ENCODE measurements around the gene INTS15. TPM values are rescaled to one million over a fixed set of nuclear protein-coding genes. Genes with fewer than 3 reads are reported as not detected.

Gene INTS15
- total and polyA plus RNA-seq, 10 of the 15 experiments (the other 5 are each of a cell fraction or from before 2014, with no cell fraction given), result 0.89 to 28.2 (median 16.8) TPM

DNA sequence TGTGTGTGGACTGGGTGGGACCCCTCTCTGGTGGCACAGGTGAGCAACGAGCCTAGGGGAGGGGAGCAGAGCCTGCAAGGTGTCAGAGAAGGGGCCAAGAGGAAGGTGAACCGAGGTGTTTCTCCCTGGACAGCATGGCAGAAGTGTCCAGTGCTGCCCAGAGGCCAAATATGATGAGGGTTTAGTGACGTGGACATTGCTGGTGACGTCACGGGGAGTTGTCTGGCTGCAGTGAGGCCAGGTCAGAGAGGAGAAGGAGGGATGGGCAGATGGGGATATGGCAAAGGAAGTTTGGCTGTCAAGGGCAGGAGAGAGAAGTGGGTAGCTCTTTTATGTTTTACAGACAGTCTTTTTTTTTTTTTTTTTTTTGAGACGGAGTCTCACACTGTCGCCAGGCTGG, 23.0 kb downstream of the INTS15 start:
- no peak for DNase-seq (ENCODE audit: low read depth, low spot score)
- no peak for ATAC-seq
- 63% methylated on average over 6 of the region's 7 CpGs for WGBS (ENCODE audit: insufficient coverage, insufficient replicate concordance, low lambda C conversion rate, missing lambda C conversion rate)

More for the DNA sequence above, 23.0 kb downstream of the INTS15 start:
- H3K4me3 ChIP-seq, result no peak overlapping the region
- H4K20me1 ChIP-seq (ENCODE audit: control insufficient read depth, insufficient read depth), result no peaks in the 10 kb centered on the region
- FAIRE-seq, result no peak
- CTCF ChIA-PET, result interaction anchor here (0.6 to 1.2 kb wide), 2 partner anchors 22 to 85 kb away, joined by 4 to 5 read pairs; partner anchors contain the start of gene INTS15
- H3K36me3 ChIP-seq (ENCODE audit: control insufficient read depth in 2 of 2, insufficient read depth in 2 of 2, low read length in 1 of 2), result no peaks in the 10 kb centered on the region; a peak in 2 of 4 replicates
- H3K4me1 ChIP-seq (ENCODE audit: control insufficient read depth, insufficient read depth, low read length), result no peaks in the 10 kb centered on the region; the same call in 1 of the 2 replicates
- H3K9me3 ChIP-seq (replicated peaks; ENCODE audit: control insufficient read depth, insufficient read depth, low read length), result no peaks in the 10 kb centered on the region
- RAD21 ChIA-PET (ENCODE audit: unreplicated experiment), result no interaction called here
- H3K27ac ChIP-seq (ENCODE audit: control insufficient read depth, insufficient read depth), result no peak overlapping the region
- no TSS peak for BruUV-seq (replicated peaks)
- TF ChIP-seq MEF2B (IDR thresholded peaks at IDR 0.05; ENCODE audit: partially characterized antibody, poor library complexity, severe bottlenecking) (no peak), TCF3 (IDR thresholded peaks at IDR 0.05; ENCODE audit: borderline replicate concordance, insufficient read depth, low read depth, low read length) (no peak), ZNF384 (IDR thresholded peaks at IDR 0.05; ENCODE audit: borderline replicate concordance, low read depth, low read length) (no peak), ZBED1 (IDR thresholded peaks at IDR 0.05; ENCODE audit: borderline replicate concordance) (no peak), HDAC2 (IDR thresholded peaks at IDR 0.05) (no peak), SRF (IDR thresholded peaks at IDR 0.05; ENCODE audit: low read depth in 2 of 2, low read length in 2 of 2) (no peak), NR2C1 (IDR thresholded peaks at IDR 0.05) (no peak), CBX5 (IDR thresholded peaks at IDR 0.05; ENCODE audit: low read depth) (no peak), EGR1 (IDR thresholded peaks at IDR 0.05; ENCODE audit: borderline replicate concordance in 1 of 2, low read depth in 2 of 2, low read length in 2 of 2) (no peak), RBBP5 (conservative IDR thresholded peaks at IDR 0.05) (no peak), ZNF274 (IDR thresholded peaks at IDR 0.05; ENCODE audit: insufficient read depth, insufficient read length) (no peak), DPF2 (IDR thresholded peaks at IDR 0.05) (no peak), NRF1 (conservative IDR thresholded peaks at IDR 0.05; ENCODE audit: low read depth, low read length) (no peak), RB1 (IDR thresholded peaks at IDR 0.05; ENCODE audit: borderline replicate concordance) (no peak)
- TF ChIP-seq, protein P1, sequence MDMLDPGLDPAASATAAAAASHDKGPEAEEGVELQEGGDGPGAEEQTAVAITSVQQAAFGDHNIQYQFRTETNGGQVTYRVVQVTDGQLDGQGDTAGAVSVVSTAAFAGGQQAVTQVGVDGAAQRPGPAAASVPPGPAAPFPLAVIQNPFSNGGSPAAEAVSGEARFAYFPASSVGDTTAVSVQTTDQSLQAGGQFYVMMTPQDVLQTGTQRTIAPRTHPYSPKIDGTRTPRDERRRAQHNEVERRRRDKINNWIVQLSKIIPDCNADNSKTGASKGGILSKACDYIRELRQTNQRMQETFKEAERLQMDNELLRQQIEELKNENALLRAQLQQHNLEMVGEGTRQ (IDR thresholded peaks at IDR 0.05; ENCODE audit: borderline replicate concordance, low read depth, low read length), result no peak
- TF ChIP-seq, protein P2, sequence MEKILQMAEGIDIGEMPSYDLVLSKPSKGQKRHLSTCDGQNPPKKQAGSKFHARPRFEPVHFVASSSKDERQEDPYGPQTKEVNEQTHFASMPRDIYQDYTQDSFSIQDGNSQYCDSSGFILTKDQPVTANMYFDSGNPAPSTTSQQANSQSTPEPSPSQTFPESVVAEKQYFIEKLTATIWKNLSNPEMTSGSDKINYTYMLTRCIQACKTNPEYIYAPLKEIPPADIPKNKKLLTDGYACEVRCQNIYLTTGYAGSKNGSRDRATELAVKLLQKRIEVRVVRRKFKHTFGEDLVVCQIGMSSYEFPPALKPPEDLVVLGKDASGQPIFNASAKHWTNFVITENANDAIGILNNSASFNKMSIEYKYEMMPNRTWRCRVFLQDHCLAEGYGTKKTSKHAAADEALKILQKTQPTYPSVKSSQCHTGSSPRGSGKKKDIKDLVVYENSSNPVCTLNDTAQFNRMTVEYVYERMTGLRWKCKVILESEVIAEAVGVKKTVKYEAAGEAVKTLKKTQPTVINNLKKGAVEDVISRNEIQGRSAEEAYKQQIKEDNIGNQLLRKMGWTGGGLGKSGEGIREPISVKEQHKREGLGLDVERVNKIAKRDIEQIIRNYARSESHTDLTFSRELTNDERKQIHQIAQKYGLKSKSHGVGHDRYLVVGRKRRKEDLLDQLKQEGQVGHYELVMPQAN (conservative IDR thresholded peaks at IDR 0.05), result no peak
- TF ChIP-seq, protein P3, sequence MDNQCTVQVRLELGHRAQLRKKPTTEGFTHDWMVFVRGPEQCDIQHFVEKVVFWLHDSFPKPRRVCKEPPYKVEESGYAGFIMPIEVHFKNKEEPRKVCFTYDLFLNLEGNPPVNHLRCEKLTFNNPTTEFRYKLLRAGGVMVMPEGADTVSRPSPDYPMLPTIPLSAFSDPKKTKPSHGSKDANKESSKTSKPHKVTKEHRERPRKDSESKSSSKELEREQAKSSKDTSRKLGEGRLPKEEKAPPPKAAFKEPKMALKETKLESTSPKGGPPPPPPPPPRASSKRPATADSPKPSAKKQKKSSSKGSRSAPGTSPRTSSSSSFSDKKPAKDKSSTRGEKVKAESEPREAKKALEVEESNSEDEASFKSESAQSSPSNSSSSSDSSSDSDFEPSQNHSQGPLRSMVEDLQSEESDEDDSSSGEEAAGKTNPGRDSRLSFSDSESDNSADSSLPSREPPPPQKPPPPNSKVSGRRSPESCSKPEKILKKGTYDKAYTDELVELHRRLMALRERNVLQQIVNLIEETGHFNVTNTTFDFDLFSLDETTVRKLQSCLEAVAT (IDR thresholded peaks at IDR 0.05), result no peak
- TF ChIP-seq, protein P4, sequence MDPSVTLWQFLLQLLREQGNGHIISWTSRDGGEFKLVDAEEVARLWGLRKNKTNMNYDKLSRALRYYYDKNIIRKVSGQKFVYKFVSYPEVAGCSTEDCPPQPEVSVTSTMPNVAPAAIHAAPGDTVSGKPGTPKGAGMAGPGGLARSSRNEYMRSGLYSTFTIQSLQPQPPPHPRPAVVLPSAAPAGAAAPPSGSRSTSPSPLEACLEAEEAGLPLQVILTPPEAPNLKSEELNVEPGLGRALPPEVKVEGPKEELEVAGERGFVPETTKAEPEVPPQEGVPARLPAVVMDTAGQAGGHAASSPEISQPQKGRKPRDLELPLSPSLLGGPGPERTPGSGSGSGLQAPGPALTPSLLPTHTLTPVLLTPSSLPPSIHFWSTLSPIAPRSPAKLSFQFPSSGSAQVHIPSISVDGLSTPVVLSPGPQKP (IDR thresholded peaks at IDR 0.05; ENCODE audit: low read depth, low read length), result no peak
- H2AFZ ChIP-seq (ENCODE audit: control insufficient read depth, low read depth, low read length), result no peak overlapping the region
- no peaks in the 10 kb centered on the region for H3K79me2 ChIP-seq (ENCODE audit: control insufficient read depth, insufficient read depth, low read length)
- no peak overlapping the region for H3K9ac ChIP-seq (ENCODE audit: control insufficient read depth, insufficient read depth, low read length)
- intact Hi-C loops (cut with micrococcal nuclease; ENCODE audit: unreplicated experiment), result no loop called here
- in situ Hi-C loops (cut with MboI), result no loop called here
- POLR2A ChIA-PET, result interaction anchor here (0.6 to 0.7 kb wide), 2 partner anchors 12 to 20 kb away, joined by 4 to 5 read pairs; no protein-coding TSS in a partner anchor
- SMC1A ChIA-PET (ENCODE audit: uncharacterized antibody, unreplicated experiment), result no interaction called here
- no peak overlapping the region for H3K4me2 ChIP-seq (ENCODE audit: control insufficient read depth, insufficient read depth)
- peaks cover 0 to 10% of the 10 kb centered on the region in 2 experiments; a peak in 3 of 4 replicates for H3K27me3 ChIP-seq (replicated peaks in 1 of 2; ENCODE audit: control insufficient read depth in 2 of 2, insufficient read depth in 2 of 2, low read length in 1 of 2)
